Bronchial epithelial cell (primary cell): ENCODE measurements around the gene ZNF354B. TPM values are rescaled to one million over a fixed set of nuclear protein-coding genes. Genes with fewer than 3 reads are reported as not detected.

Experiments
- DNase-seq: peaks from one replicate; pipeline ENCODE4 v3.0.0-alpha.2; 2010; ENCODE audit warnings: low read depth
- FAIRE-seq: peaks from 2 replicates; lab custom pipeline; 2011; peaks lifted over from hg19 to GRCh38; lab: Jason Lieb, UNC
- H3K27me3 ChIP-seq: 2 replicates; pipeline ENCODE4 v1.5.1; 2011; ENCODE audit warnings: low read length; ENCODE audit not compliant: control insufficient read depth, insufficient read depth
- H3K36me3 ChIP-seq: 2 replicates; pipeline ENCODE4 v1.5.1; 2011; ENCODE audit warnings: low read length; ENCODE audit not compliant: control insufficient read depth, insufficient read depth
- H3K4me3 ChIP-seq: 2 replicates; pipeline ENCODE4 v1.5.1; 2011; ENCODE audit warnings: mild to moderate bottlenecking, low read depth, low read length, control low read depth
- CTCF ChIP-seq: IDR thresholded peaks from 2 replicates; pipeline ENCODE4 v1.5.1; 2011; ENCODE audit warnings: mild to moderate bottlenecking, moderate library complexity, low read length, control low read depth, inconsistent platforms; ENCODE audit not compliant: insufficient read depth, severe bottlenecking
- total RNA-seq: library from RNA; depleted of rRNA; stranded (reverse); fragments of >200 nt; gene quantifications from 2 replicates; pipeline ENCODE4 v1.2.1, GENCODE V29; 2014

Gene ZNF354B
- 7.0 and 9.5 TPM in 2 replicates for total RNA-seq

- peak; percentile 91 for DNase-seq
- Histone ChIP-seq H3K27me3 (no peaks in the 10 kb centered on the region), H3K4me3 (peak within 1 kb of the TSS; percentile 62), H3K36me3 (peaks cover 4% of the 10 kb centered on the region)
- no peak for FAIRE-seq
- TF ChIP-seq CTCF = peak; percentile 12
Measured at GRCh38 chr5:178859625-178860521, at the start of gene ZNF354B. ZNF354B (plus strand) TSS chr5:178859953; CDS start chr5:178861048, 1,095 bp downstream.

- no peak overlapping the region for H3K4me3 ChIP-seq
- FAIRE-seq (no peak), DNase-seq (no peak)
- no peak for TF ChIP-seq CTCF
- no peaks in the 10 kb centered on the region for H3K36me3 ChIP-seq
- H3K27me3 ChIP-seq = no peaks in the 10 kb centered on the region
Measured at GRCh38 chr5:178817506-178817905, 42.2 kb upstream of the ZNF354B start.

GRCh38 chr5:178818094-178818493 lies 41.7 kb upstream of the ZNF354B start:
- FAIRE-seq (no peak), DNase-seq (no peak)
- H3K27me3 ChIP-seq = no peaks in the 10 kb centered on the region

GRCh38 chr5:178820001-178820400 lies 39.8 kb upstream of the ZNF354B start:
- DNase-seq (no peak), FAIRE-seq (no peak)
- no peak for TF ChIP-seq CTCF
- H3K36me3 ChIP-seq = no peaks in the 10 kb centered on the region
- no peak overlapping the region for H3K4me3 ChIP-seq
- no peaks in the 10 kb centered on the region for H3K27me3 ChIP-seq

More at GRCh38 chr5:178818094-178818493, 41.7 kb upstream of the ZNF354B start:
- TF ChIP-seq CTCF = no peak
- Histone ChIP-seq H3K36me3 (no peaks in the 10 kb centered on the region), H3K4me3 (no peak overlapping the region)

GRCh38 chr5:178825444-178825843 lies 34.3 kb upstream of the ZNF354B start:
- peak; percentile 1 for TF ChIP-seq CTCF
- Histone ChIP-seq H3K36me3 (no peaks in the 10 kb centered on the region), H3K27me3 (no peaks in the 10 kb centered on the region), H3K4me3 (no peak overlapping the region)
- FAIRE-seq (no peak), DNase-seq (no peak)
